GM12872 (cell line): ENCODE data around the gene MRPL49.

Experiments used
- TF ChIP-seq, protein P1 (sequence below): IDR thresholded peaks from 3 replicates; pipeline ENCODE4 v1.5.1; 2011; ENCODE audit warnings: low read depth, mild to moderate bottlenecking, low read length, moderate library complexity; ENCODE audit not compliant: insufficient read depth

The MRPL49 gene

GRCh38 chr11:65116370-65117205 is 5.5 kb upstream of the MRPL49 start:
- TF ChIP-seq, protein P1, sequence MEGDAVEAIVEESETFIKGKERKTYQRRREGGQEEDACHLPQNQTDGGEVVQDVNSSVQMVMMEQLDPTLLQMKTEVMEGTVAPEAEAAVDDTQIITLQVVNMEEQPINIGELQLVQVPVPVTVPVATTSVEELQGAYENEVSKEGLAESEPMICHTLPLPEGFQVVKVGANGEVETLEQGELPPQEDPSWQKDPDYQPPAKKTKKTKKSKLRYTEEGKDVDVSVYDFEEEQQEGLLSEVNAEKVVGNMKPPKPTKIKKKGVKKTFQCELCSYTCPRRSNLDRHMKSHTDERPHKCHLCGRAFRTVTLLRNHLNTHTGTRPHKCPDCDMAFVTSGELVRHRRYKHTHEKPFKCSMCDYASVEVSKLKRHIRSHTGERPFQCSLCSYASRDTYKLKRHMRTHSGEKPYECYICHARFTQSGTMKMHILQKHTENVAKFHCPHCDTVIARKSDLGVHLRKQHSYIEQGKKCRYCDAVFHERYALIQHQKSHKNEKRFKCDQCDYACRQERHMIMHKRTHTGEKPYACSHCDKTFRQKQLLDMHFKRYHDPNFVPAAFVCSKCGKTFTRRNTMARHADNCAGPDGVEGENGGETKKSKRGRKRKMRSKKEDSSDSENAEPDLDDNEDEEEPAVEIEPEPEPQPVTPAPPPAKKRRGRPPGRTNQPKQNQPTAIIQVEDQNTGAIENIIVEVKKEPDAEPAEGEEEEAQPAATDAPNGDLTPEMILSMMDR = no peak

DNA sequence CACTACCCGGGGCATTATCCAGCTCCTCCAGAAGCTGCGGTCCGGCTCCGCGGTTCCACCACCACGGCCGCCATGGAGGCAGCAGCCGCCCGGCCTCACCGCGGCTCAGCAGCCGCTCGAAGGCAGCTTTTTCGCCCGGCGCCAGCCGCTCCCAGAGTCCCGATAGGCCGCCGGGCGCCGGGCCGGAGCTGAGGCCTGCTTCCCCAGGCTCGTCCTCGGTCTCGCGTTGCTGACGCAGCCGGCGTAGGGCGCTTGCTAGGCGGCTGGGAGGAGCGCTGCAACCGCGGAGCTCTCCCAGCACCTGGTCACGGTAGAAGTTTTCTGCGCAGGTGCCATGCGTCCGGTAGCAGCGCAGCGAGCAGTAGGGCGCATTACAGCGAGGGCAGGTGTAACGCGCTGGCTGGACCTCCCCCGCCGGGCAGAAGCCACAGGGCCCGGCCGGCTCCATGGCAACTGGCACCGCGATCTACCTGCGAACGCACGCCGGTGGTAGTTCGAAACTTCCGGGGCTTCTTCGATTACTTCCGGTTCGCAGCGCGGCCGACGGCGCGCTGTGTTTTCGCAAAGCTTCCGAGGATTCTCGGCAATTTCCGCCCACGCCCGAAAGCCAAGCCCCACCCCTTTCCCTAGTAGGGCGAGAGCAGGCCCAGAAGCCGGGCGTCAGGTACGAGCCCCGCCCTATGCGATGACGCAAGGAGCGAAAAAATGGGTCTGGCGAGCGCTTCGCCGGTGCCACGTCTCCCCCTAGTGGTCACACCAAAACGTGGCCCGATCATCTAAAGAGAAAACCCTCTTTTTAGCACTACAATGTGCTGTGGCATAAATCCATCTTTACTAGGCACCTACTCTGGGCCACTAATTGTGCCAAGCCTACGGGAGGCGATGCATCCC is 4.7 kb upstream of the MRPL49 start, which contains the start of gene ZNHIT2:
ZNHIT2 (minus strand) TSS at position 496 of the 891 bp plus-strand sequence; CDS start at position 448, 48 bp downstream.
- TF ChIP-seq, protein P1 = peak; percentile 93

- TF ChIP-seq, protein P1 = no peak
These were observed 3.9 kb upstream of the MRPL49 start for GRCh38 chr11:65118097-65118837.

- TF ChIP-seq, protein P1 = no peak
These were observed 2.5 kb upstream of the MRPL49 start for GRCh38 chr11:65119670-65119995.

DNA sequence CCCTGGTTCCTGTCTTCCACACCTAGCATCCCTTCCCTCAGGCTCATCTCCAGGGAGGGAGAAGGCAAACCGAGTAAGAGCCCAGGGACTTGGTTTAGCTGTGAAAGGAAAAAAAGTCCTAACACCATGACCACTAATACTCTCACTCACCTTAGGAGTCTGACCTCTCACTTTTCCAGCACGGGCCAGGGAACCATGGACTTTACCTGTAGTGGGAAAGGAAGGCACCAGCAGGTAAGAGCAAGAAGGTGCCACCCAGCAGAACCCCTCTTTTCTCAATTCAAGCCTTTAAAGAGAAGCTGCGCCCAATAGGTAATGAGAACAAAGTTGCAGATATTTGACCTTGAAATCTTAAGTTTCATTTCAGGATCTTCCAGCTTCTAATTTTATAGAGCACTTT is 1.3 kb upstream of the MRPL49 start:
- TF ChIP-seq, protein P1 = no peak

- TF ChIP-seq, protein P1 = no peak
These were observed 665 bp upstream of the MRPL49 start for GRCh38 chr11:65121447-65121864.
